CD4-positive, alpha-beta T cell treated with Interferon alpha-2 for 1 hour (primary cell): Measurements from ENCODE around the gene COL4A2.
A peak's percentile ranks its signal among the peaks of the same experiment; 100 is the strongest.

ENCODE experiments used
- DNase-seq, 2 donors: peaks; one replicate each; pipeline ENCODE4 v3.0.0-alpha.2; 2020 to 2022

Gene COL4A2

DNA sequence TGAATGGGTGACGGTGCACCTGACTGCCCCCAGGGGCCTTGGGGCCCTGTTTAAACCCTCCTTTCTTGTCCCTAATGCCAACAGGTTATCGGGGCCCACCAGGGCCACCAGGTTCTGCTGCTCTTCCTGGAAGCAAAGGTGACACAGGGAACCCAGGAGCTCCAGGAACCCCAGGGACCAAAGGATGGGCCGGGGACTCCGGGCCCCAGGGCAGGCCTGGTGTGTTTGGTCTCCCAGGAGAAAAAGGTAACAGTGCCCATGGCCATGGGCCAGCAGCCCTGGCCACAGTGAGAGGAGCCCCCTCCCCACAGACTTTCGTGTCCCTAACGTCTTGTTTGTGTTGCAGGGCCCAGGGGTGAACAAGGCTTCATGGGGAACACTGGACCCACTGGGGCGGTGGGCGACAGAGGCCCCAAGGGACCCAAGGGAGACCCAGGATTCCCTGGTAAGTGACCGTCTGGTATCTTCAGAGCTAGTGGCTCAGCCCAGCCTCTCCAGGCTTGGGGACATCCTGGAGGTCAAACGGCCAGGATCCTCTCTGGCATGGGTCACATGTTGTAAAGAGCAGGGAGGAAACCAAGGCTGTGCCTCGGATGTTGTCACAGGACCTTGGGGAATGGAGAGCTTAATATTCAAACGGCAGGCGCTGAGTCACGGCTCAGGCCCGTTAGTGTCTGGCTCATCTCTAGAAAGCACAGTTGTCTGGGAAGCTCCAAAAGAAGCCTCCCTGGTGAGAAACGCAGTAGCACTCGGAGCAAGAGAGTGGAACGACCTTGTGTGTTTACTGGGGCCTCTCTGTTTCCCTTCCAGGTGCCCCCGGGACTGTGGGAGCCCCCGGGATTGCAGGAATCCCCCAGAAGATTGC lies 196.2 kb downstream of the COL4A2 start:
- no peak for DNase-seq

DNA sequence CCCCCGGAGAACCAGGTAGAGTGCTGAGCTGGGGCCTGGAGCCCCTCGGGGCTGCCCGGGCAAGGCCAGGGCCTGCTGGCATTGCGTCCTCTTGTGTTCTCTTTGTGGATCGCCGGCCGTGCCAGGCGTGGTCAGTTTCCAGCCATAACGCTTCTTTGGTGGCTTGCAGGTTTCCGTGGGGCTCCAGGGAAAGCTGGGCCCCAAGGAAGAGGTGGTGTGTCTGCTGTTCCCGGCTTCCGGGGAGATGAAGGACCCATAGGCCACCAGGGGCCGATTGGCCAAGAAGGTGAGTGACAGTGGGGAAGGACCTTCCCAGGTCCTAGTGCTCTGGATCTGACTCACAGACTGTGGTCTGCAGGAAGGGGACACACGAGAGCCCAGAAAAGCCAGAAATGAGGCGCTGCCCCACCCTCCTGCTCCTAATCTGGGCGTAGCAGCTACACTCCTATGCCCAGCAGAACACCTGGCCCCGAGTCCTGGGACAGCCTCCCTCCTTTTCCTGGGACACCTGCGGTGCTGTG lies 197.0 kb downstream of the COL4A2 start:
- DNase-seq: no peak

DNA sequence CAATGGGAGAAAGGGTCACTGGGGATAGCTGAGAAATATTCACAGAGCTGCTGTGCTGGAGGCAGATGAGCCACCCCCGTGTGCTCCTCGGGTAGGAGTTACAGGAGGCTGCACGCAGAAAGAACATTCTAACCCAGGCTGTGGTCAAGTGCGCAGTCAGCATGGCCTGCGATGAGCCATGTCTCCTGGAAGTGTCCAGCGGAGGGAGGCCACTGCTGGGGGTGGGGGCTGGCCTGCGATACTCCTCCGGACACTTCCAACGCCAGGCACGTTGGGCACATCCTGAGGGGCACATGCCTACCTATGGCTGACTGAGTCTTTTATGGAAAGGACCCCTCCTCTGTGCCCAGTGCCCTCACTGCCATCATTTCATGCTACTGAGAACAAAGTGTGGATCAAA lies 198.5 kb downstream of the COL4A2 start:
- no peak for DNase-seq

DNA sequence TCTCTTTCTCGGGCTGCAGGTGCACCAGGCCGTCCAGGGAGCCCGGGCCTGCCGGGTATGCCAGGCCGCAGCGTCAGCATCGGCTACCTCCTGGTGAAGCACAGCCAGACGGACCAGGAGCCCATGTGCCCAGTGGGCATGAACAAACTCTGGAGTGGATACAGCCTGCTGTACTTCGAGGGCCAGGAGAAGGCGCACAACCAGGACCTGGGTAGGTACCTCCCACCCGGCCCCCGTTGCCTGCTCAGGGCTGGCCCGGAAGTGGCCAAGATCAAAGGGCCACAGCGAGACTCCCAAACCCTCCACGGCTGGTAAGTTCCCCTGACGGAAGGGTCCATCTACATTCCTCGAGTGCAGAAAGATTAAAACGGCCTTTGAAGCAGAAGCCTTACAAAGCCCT lies 199.3 kb downstream of the COL4A2 start:
- no peak for DNase-seq

DNA sequence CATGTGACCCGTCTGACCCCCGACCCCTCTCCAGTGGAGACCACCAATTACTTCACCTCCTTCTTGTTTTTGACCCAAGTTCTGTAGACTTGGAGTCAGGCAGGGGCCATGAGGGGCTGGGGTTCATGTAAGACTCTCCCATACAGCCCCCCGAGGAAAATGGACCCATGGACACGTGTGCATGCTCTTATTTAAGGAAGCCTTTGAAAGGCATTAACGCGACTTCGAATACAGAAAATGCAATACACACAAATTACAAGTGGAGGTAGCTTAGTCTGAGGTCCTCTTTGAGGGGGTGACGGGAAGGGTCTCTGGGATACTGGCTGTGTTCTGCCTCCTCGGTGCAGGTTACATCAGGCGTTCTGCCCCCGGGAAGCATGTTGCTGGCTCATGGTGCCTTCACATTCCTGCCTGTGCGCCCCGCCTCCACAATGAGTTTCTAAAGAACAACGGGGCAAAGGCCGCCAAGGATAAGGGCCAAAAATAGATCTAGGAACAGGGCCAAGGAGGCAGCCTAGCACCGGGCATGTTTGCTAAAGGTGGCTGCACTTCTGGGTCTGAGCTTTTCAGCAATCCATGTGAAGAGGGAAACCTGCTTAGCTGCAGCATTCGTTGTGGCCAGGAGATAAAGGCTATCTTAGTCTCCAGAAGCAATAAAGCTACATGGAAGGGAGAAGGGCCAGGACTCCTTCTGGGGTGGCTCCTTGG lies 199.9 kb downstream of the COL4A2 start:
- no peak for DNase-seq

DNA sequence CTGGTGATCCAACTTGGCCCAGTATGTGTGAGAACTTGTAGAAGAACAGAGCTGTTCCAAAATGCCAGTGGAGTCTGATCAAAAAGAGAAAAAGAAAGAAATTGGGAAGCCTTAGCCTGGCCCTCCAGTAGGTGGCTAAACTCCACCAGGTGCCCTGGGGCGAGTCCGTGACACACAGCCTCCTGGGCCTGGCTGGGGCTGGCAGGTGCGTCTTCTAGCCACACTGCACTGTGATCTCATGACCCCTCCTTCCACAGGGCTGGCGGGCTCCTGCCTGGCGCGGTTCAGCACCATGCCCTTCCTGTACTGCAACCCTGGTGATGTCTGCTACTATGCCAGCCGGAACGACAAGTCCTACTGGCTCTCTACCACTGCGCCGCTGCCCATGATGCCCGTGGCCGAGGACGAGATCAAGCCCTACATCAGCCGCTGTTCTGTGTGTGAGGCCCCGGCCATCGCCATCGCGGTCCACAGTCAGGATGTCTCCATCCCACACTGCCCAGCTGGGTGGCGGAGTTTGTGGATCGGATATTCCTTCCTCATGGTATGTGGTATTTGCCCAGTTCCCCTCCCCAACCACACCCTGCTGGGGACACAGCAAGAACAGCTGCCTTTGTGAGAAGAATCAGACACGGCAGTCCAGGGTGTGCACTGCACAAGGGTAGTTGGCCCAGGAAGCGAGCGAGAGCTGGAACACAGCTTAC lies 200.7 kb downstream of the COL4A2 start:
- no peak for DNase-seq

DNA sequence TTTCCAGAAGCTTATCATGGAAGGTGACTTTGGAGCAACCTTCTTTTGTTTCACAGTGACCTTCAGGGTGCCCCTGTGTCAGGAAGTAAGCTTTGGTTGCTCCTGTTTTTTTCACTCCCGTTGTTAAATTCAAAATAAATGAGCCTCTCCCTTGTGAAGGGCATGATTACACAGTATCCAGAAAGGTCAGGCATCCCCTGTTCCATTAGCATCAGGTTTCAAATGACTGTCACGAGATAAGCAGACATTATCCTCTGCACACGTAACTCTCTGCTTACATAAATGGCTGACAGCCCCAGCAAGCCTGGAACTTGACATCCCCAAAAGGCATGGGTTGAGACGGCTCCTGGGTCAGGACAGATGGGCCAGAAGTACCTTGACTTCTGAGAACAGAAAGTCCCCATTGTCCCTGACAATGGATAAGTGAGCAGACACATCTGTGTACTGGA lies 202.4 kb downstream of the COL4A2 start:
- no peak for DNase-seq

DNA sequence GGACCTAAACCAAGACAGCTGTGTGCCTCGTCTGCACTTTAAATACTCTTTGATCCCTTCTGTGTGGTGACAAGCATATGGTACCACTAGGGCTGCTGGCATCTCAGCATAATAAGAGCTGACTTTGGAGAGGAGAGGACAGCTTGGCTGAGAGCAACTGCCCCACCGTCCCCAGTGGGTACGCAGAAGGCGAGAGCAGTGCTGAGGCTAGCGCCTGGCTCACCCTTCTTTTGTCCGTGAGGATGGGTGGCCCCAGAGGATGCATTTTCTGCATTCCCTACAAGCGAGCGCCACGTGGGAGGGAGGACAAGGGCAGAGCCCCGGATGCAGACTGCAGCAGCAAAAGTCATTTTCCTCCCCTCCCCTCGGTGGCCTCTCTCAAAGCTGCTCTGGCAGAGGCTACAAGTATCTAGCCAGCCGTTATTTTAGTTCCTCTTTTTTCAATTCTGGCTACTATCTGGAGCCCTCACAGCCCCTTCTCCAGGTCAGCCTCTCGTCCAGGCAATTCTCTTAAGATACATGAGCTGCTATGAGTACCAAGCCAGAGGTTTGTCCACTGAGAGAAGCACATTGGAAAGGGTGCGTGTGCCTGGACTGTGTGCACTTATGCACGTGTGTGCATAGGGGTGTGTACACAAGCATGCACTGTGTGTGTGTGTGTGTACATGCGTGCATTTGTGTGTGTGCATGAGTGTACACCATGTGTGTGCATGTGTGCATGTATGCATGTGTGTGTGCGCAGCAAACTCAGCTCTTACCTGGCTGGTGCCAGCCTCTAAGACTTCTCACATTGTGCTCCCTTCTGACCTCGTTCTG lies 203.1 kb downstream of the COL4A2 start:
- DNase-seq: no peak

DNA sequence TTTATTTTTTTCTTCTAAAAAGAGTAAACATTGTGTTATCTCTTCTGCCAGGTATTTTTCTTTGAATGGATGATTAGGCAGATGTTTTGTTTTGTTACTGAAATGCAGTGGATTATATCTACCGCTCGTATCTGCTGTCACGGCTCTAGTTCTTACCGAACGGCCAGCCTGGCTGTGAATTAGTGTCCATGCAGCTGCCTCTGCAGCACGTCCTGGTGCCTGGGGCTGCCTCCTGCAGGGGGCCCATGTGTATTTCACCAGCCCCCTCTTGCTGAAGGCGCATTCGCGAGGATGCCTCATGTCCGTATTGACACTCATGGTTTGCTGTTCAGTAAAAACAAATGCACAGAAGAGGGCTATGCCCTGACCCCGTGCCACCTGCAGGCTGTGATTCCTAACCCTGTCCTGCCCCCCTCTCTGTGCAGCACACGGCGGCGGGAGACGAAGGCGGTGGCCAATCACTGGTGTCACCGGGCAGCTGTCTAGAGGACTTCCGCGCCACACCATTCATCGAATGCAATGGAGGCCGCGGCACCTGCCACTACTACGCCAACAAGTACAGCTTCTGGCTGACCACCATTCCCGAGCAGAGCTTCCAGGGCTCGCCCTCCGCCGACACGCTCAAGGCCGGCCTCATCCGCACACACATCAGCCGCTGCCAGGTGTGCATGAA lies 204.6 kb downstream of the COL4A2 start:
- no peak for DNase-seq

DNA sequence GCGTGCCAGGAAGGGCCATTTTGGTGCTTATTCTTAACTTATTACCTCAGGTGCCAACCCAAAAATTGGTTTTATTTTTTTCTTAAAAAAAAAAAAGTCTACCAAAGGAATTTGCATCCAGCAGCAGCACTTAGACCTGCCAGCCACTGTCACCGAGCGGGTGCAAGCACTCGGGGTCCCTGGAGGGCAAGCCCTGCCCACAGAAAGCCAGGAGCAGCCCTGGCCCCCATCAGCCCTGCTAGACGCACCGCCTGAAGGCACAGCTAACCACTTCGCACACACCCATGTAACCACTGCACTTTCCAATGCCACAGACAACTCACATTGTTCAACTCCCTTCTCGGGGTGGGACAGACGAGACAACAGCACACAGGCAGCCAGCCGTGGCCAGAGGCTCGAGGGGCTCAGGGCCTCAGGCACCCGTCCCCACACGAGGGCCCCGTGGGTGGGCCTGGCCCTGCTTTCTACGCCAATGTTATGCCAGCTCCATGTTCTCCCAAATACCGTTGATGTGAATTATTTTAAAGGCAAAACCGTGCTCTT lies 205.2 kb downstream of the COL4A2 start:
- no peak for DNase-seq

DNA sequence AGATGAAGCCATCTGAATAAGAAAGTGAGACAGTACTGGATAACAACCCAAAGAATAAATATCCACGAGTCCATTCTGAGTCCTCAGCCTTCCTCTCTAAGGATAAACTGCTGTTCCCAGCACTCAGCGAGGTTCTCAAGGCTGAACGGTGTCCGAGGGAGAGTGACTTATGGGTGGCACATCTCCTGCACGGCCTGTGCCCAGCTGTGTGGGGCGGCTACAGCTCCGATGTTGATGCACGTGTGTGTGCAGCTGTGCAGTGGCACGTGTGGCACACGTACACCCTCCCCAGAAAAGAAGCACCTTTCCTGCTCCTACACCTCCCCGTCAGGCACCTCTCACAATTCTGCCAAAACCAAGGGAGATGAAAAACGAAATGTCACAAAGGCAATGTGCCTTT lies 209.4 kb downstream of the COL4A2 start:
- no peak for DNase-seq

DNA sequence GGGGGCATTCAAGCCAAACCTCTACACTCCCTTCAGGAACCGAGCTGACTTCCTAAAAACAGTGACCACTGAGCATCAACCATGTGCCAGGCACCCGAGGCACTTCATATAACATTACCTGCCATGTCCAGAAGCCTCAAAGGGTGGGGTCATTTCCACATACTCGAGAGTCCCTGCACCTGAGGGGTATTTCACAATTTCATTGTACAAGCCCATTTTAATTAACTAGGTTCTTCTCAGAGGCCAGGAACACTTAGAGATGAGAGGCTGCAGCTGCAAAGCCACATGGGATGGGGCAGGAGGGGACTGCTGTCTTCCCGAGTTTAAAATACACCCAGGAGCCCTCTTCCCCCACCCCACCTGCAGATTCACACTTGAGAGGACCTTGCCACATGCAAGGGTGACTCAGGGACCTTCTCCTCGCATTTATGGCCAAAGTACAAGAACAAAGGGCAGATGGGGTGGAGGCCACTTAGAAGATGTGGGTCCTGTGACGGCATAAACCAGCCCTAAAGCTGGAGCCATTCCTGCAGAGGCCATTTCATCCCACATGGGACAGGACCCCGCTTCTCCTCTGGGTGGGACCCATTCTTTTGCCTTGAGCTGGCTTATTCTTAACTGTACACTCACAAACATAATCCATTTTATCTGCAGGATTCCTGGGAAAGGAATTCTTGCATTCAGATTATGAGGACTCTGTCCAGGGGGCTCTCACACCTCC lies 210.6 kb downstream of the COL4A2 start:
- DNase-seq: no peak

DNA sequence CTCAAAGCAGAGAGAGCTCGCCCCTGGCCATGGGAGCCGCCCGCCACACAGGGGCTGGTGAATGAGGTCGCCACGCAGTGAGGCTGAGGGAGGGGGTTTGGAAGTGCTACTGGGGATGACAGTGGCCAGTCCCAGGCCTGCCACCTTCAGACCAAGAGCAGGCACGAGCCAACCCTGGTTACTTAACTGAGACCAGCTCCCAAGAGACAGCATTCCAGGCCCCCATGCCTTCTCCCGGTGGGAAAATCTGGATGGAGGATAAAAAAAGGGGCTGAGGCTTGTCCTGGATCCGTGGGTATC lies 211.1 kb downstream of the COL4A2 start:
- no peak for DNase-seq

DNA sequence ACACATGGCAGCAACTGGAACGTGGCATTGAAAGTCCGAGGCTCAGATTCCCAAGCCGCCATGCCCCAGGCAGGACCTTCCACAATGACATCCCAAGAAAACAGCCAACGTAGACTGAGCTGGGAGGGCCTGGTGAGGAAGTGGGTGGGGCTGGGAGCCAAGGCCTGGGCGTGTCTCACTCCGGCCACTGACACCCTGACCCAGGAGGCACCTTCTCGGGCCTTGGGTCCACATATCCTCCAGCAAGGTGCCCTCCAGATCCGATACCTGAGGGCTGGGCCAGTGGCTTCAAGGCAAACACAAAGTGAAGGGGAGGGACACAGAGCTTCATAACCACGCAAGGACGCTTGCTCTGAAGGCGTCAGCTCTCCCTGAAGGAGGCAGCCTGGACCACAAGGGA lies 211.5 kb downstream of the COL4A2 start:
- DNase-seq: no peak

DNA sequence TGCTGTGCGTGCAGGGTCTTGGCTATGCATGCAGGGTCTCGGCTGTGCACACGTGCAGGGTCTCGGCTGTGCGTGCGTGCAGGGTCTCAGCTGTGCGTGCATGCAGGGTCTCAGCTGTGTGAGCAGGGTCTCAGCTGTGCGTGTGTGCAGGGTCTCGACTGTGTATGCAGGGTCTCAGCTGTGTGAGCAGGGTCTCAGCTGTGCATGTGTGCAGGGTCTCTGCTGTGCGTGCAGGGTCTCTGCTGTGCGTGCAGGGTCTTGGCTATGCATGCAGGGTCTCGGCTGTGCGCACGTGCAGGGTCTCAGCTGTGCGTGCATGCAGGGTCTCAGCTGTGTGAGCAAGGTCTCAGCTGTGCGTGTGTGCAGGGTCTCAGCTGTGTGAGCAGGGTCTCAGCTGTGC lies 212.0 kb downstream of the COL4A2 start:
- no peak for DNase-seq

DNA sequence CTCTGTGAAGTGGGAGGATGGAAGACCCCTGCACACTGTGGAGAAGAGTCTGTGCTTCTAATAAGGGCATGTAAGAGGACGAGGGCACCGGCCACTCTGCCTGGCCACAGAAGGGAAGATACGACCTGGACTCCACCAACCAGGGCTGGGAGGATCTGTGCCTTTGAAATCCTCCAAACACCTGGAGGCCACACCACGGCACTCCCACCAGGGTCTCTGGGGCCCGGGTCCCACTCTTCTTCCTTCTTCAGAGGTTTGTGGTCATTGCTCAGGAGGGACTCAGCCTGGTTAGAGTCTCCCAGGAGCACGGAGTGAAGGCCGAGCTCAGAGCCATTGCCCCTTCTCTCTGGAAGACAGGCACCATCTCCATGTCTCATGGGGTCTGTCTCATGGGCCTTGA lies 212.4 kb downstream of the COL4A2 start:
- no peak for DNase-seq

DNA sequence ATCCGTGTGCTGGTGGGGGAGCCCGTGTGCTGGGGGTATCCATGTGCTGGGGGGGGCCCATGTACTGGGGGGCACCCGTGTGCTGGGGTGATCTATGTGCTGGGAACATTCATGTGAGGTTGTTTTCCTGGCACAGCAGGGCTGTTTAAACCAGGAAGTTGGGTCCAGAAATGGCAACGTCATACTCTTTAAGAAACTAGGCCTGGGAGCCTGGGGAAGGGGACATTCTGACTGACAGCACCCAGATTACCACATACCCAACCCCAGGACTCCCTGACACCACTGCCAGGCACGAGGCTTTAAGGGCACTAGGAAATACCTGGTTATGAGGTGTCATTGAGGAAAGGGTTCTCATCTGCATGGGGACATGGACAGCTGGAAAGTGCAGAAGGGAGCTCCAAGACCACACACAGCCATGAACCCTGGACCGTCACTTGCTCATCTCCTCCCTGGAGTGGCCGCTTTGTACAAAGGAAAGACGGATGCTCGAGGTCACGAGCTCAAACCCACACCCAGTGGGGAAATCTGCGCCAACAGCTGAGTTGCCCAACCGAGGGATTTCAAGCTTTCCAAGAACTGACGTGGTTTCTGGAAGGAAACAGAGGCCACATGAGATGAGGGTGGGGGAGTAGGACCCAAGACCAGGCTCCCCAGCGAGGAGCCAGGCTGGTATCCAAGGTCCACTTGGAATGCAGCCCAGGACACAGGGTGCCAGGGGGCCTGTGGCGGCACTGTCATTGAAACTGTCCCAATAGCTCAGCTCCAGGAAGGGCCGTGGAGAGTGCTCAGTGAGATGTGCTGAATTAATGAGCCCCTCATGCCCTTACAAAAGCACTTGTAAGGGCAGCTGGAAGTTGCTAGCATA lies 213.6 kb downstream of the COL4A2 start:
- peak; percentile 13 to 73 for DNase-seq

DNA sequence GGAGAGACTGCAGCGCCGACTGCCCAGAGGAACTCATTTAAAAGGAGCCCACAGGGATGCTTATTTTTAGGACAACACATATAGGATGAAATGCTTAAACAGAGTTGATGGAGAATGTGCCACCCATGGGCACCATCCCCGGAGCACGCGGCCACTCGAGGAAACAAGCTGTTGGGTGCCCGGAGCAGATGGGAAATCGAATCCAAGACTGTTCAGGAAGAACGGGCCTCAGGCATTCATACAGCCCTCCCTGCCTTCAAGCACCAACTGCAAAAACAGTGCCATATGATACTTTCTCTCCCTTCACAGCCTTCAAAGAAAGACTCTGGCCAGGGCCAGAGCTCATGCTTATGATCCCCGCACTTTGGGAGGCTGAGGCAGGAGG lies 214.2 kb downstream of the COL4A2 start:
- no peak for DNase-seq

DNA sequence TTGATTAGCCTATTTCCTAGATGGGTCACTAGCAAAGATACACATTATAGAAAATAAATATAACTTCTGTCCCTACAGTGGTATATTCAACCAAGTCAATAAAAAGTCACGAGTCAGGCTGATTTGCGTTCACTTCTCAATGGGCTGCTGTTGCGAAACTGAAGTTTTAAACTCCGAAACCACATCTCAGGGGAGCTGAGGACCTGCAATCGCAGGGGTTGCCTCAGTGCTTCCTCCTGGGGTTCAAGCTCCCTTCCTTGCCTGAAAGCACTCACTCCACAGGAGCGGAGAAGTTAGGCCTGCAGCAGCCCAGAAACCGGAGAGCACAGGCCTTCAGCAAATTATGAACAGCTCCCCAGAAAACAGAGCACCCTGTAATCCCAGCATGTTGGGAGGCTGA lies 214.9 kb downstream of the COL4A2 start:
- DNase-seq: peak in 1 of 2 donors; percentile 51

DNA sequence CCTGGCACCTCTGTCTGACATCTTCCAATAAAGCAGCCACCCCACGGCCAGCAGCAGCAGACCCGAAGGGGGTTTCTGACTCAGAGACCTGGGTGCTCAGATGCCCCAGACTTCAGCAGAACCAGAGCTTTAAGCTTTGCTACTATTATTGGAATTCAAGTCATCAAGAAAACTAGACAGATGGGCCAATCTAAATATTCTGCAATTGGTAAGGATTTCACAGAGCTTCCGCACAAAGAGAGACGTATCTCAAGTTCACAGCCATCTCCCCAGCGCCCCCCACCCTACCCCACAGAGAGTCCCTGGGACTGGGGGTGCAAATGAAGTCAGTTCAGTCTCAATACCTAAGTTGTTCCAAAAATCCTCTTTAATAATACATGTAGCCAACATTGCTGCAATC lies 215.6 kb downstream of the COL4A2 start:
- DNase-seq: no peak
